Measurements from ENCODE around the gene CCDC88C. TPM values are rescaled to one million over a fixed set of nuclear protein-coding genes. Genes with fewer than 3 reads are reported as not detected.

The CCDC88C gene
- total RNA-seq, 6 experiments from 2014 or later: 0.09 to 0.61 (median 0.19) TPM; not detected in 3

DNA sequence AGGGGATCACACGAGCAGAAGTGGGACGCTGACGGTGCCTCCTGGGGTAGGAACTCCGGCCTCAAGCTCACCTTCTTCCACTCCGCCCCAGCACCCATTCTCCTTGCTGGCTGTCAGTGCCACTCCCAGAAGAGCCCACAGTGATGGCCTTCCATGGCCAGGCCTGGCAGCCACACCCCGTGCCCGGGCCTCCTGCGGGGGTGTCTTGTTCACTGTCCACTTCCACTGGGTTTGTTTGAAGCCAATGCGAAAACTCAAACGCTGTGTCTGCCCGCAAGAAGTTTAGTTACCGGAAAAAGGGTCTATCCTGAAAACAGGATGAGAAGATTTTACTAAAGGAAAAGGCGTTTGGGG lies 38.1 kb downstream of the CCDC88C start:
- DNase-seq: no peak
- TF ChIP-seq CTCF (IDR thresholded peaks at IDR 0.05): no peak
- H3K27ac Mint-ChIP-seq: no peak overlapping the region
- H3K36me3 Mint-ChIP-seq (ENCODE audit: low read depth): no peaks in the 10 kb centered on the region
- peaks cover 68% of the 10 kb centered on the region for H3K27me3 Mint-ChIP-seq (ENCODE audit: insufficient read depth)
- H3K9me3 Mint-ChIP-seq: no peaks in the 10 kb centered on the region
- H3K4me1 Mint-ChIP-seq (ENCODE audit: low read depth): peaks cover 9% of the 10 kb centered on the region
- H3K4me3 Mint-ChIP-seq: no peak overlapping the region

GRCh38 chr14:91378930-91379578 lies 38.6 kb downstream of the CCDC88C start:
- TF ChIP-seq CTCF (IDR thresholded peaks at IDR 0.05): no peak
- Mint-ChIP-seq H3K4me3 (no peak overlapping the region), H3K27ac (no peak overlapping the region), H3K36me3 (ENCODE audit: low read depth) (no peaks in the 10 kb centered on the region), H3K27me3 (ENCODE audit: insufficient read depth) (peaks cover 67% of the 10 kb centered on the region), H3K9me3 (no peaks in the 10 kb centered on the region), H3K4me1 (ENCODE audit: low read depth) (peaks cover 9% of the 10 kb centered on the region)
- DNase-seq: no peak

DNA sequence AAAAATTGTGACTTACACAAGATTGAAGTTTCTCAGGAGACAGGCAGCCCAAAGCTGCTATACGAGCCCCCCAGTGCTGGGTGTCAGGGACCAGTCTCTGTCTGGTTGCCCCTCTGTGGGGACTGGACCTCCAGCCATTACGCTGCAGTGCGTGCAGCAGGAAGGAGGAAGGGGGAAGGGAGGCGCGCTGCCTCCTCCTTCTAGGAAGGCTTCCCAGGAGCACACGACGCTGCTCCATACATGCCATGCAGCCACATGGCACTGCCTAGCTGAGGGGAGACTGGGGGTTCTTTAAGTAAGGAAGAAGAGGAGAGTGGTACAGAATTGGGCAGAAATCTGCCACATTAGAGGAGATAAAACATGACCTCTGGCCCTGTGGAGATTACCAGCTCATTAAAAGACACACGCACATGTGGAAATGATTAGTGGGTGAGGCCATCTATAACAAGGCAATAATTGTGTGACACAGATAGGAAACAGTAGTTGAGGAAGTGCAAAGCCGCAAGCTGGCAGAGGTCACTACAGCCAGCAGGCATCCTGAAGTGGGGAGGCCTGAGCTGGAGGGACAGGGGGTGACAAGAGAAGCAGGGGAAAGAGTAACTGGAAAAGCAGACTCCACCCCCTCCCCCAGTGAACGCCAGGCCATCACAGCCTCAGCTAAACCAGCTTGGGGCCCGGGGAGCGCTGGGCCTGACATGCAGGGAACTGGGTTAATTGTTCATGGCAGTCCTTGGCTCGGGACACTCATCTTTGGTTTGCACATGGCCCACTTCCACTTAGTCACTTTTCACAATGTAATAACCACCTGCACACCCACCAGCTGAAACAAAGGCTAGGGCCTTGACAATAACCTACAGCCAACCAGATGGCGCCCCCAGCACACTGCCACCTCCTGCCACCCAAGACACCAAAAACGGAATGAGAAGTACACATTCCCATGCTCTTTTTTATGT lies 39.6 kb downstream of the CCDC88C start:
- peak; percentile 33 for DNase-seq
- no peak for TF ChIP-seq CTCF (IDR thresholded peaks at IDR 0.05)
- Mint-ChIP-seq H3K36me3 (ENCODE audit: low read depth) (no peaks in the 10 kb centered on the region), H3K27ac (no peak overlapping the region), H3K27me3 (ENCODE audit: insufficient read depth) (peaks cover 71% of the 10 kb centered on the region), H3K9me3 (no peaks in the 10 kb centered on the region), H3K4me3 (no peak overlapping the region), H3K4me1 (ENCODE audit: low read depth) (peaks cover 20% of the 10 kb centered on the region)

GRCh38 chr14:91376547-91377477 lies 40.8 kb downstream of the CCDC88C start:
- peaks cover 65% of the 10 kb centered on the region for H3K27me3 Mint-ChIP-seq (ENCODE audit: insufficient read depth)
- H3K4me1 Mint-ChIP-seq (ENCODE audit: low read depth): peaks cover 21% of the 10 kb centered on the region
- no peak overlapping the region for H3K4me3 Mint-ChIP-seq
- no peak for DNase-seq
- H3K27ac Mint-ChIP-seq: no peak overlapping the region
- H3K36me3 Mint-ChIP-seq (ENCODE audit: low read depth): no peaks in the 10 kb centered on the region
- H3K9me3 Mint-ChIP-seq: no peaks in the 10 kb centered on the region
- no peak for TF ChIP-seq CTCF (IDR thresholded peaks at IDR 0.05)

- H3K36me3 Mint-ChIP-seq (ENCODE audit: low read depth): no peaks in the 10 kb centered on the region
- H3K9me3 Mint-ChIP-seq: no peaks in the 10 kb centered on the region
- H3K27me3 Mint-ChIP-seq (ENCODE audit: insufficient read depth): peaks cover 61% of the 10 kb centered on the region
- no peak for TF ChIP-seq CTCF (IDR thresholded peaks at IDR 0.05)
- H3K27ac Mint-ChIP-seq: no peak overlapping the region
- H3K4me3 Mint-ChIP-seq: no peak overlapping the region
- DNase-seq: no peak
- peaks cover 21% of the 10 kb centered on the region for H3K4me1 Mint-ChIP-seq (ENCODE audit: low read depth)
Observed at GRCh38 chr14:91375720-91376452, 41.7 kb downstream of the CCDC88C start.

Data from HFFc6 (cell line).